ENCODE measurements around the gene USP21. TPM values are rescaled to one million over a fixed set of nuclear protein-coding genes. Genes with fewer than 3 reads are reported as not detected.
A peak's percentile ranks its signal among the peaks of the same experiment; 100 is the strongest.

Gene USP21
- total RNA-seq, 4 donors from 2014 or later, result 11.6 to 52.8 (median 39.0) TPM

DNA sequence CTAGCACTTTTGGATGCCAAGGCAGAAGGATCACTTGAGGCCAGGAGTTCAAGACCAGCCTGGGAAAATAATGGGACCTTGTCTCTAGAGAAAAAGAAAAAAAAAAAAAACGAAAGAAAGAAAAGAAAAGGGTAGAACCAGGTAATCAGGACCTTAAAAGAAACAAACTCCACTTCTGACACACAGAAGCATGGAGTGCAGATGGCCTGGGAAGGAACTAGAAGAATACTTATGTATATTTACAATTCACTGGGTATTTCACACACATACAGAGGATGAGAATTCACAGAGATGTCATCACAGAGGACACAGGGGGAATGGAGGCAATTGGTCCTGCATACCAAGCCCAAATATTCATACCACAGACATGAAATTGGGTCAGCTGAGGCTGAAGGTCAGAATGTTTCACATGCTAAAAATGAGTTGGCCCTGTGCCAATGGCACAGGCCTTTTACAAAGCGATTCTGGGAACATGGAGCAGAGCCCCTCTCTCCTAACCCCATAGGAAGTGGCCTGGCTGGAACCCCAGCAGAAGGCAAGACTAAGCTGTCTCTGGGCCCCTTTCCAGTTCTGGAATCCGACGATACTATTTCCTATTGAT is 13.6 kb downstream of the USP21 start:
- Histone ChIP-seq H3K27ac (peak overlapping the region in 1 of 4 donors; percentile 47), H3K36me3 (peaks cover 0 to 59% (median 0%) of the 10 kb centered on the region in 3 donors), H3K4me3 (no peak overlapping the region), H3K9me3 (no peaks in the 10 kb centered on the region), H3K27me3 (no peaks in the 10 kb centered on the region), H3K4me1 (peaks cover 3 to 26% (median 8%) of the 10 kb centered on the region in 4 donors)
- no peak for DNase-seq
- TF ChIP-seq, protein P1, sequence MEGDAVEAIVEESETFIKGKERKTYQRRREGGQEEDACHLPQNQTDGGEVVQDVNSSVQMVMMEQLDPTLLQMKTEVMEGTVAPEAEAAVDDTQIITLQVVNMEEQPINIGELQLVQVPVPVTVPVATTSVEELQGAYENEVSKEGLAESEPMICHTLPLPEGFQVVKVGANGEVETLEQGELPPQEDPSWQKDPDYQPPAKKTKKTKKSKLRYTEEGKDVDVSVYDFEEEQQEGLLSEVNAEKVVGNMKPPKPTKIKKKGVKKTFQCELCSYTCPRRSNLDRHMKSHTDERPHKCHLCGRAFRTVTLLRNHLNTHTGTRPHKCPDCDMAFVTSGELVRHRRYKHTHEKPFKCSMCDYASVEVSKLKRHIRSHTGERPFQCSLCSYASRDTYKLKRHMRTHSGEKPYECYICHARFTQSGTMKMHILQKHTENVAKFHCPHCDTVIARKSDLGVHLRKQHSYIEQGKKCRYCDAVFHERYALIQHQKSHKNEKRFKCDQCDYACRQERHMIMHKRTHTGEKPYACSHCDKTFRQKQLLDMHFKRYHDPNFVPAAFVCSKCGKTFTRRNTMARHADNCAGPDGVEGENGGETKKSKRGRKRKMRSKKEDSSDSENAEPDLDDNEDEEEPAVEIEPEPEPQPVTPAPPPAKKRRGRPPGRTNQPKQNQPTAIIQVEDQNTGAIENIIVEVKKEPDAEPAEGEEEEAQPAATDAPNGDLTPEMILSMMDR (IDR thresholded peaks at IDR 0.05), result no peak
- TF ChIP-seq POLR2A (IDR thresholded peaks at IDR 0.05), result no peak

DNA sequence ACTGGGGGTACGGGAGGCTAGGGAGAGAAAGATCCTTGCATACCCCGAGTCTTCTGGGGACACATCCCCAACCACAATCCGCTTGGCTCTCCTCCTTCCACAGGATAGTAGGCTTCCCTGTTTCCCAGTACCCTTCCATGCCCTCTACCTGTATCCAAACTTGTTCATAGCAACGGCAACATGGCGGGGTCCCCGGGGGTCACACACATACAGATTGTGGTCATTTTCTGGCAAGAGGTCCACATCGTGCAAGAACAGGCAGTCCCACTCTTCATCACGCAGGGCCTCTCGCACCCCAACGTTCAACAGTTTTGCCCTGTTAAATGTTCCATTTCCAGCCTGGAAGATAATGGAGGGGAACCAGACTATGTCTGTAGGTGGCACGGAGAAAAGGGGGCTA is 14.4 kb downstream of the USP21 start:
- H3K27ac ChIP-seq, result peak overlapping the region in 2 of 4 donors; percentile 47 to 51
- H3K4me3 ChIP-seq, result no peak overlapping the region
- TF ChIP-seq POLR2A (IDR thresholded peaks at IDR 0.05), result no peak
- TF ChIP-seq, protein P1 (IDR thresholded peaks at IDR 0.05), result no peak
- peaks cover 0 to 59% (median 0%) of the 10 kb centered on the region in 3 donors for H3K36me3 ChIP-seq
- H3K27me3 ChIP-seq, result no peaks in the 10 kb centered on the region
- H3K4me1 ChIP-seq, result peaks cover 3 to 26% (median 8%) of the 10 kb centered on the region in 4 donors
- no peaks in the 10 kb centered on the region for H3K9me3 ChIP-seq
- DNase-seq, result no peak

DNA sequence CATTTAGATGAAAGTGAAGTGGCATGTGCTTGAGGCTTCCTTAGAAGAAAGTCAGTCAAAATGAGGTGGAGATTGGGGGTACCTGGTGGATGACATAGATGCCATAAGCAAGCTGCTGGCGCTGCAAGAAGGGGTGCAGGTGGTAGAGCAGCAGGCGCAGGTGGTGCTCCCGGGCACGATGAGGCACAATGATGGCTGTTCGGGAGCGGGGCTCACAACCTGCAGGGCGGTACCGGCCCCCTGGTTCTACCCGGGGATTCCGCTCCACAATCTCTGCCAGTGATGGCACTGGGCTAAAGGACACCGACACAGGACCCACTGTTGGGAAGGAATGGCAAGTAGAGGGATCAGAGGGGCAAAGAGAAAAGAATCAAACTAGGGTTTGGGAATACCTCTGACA is 15.6 kb downstream of the USP21 start:
- Histone ChIP-seq H3K36me3 (peaks cover 0 to 52% (median 0%) of the 10 kb centered on the region in 3 donors), H3K4me1 (peaks cover 3 to 26% (median 8%) of the 10 kb centered on the region in 4 donors)

DNA sequence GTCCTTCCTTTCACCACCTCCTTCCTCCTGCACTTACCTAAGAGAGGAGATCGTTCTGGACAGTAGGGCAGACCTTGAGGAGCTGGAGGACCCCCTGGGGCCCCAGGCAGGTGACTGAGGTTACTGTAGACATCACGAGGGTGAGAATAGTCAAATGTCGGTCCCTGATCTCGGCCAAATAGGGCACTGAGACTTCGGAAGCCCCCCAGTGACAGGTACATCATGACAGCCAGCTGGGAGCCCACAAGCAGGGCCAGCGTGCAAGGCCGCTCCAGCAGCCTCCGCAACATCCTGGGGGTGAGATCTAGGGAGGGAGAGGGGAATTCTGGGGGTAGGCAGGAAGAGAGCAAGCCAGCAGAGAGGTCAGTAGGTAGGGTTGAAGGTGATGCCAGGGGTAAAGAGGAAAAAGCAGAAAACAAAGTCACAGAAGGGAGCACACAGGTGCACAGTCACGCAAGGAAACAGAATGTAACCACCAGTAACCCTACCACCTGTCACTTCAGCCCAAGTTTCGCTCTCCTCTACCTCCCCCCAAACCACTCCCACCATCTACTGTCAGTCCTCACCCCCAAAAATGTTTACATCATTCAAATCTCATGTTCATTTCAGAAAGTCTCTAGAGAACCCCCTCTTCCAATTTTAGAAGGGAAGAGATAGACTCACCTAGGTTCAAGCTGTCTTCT is 16.6 kb downstream of the USP21 start:
- TF ChIP-seq POLR2A (IDR thresholded peaks at IDR 0.05), result no peak
- TF ChIP-seq, protein P1 (IDR thresholded peaks at IDR 0.05), result no peak
- H3K27me3 ChIP-seq, result no peaks in the 10 kb centered on the region
- H3K36me3 ChIP-seq, result peaks cover 0 to 42% (median 0%) of the 10 kb centered on the region in 3 donors
- DNase-seq, result no peak
- peak overlapping the region; percentile 84 to 87 (median 86) for H3K27ac ChIP-seq
- H3K4me1 ChIP-seq, result peaks cover 3 to 26% (median 8%) of the 10 kb centered on the region in 4 donors
- no peaks in the 10 kb centered on the region for H3K9me3 ChIP-seq
- peak overlapping the region in 3 of 4 donors; percentile 65 to 73 (median 66) for H3K4me3 ChIP-seq

More for the DNA sequence above, 15.6 kb downstream of the USP21 start:
- no peaks in the 10 kb centered on the region for H3K9me3 ChIP-seq
- H3K27ac ChIP-seq, result no peak overlapping the region
- H3K4me3 ChIP-seq, result no peak overlapping the region
- H3K27me3 ChIP-seq, result no peaks in the 10 kb centered on the region
- no peak for DNase-seq
- no peak for TF ChIP-seq POLR2A (IDR thresholded peaks at IDR 0.05)
- TF ChIP-seq, protein P1 (IDR thresholded peaks at IDR 0.05), result no peak

DNA sequence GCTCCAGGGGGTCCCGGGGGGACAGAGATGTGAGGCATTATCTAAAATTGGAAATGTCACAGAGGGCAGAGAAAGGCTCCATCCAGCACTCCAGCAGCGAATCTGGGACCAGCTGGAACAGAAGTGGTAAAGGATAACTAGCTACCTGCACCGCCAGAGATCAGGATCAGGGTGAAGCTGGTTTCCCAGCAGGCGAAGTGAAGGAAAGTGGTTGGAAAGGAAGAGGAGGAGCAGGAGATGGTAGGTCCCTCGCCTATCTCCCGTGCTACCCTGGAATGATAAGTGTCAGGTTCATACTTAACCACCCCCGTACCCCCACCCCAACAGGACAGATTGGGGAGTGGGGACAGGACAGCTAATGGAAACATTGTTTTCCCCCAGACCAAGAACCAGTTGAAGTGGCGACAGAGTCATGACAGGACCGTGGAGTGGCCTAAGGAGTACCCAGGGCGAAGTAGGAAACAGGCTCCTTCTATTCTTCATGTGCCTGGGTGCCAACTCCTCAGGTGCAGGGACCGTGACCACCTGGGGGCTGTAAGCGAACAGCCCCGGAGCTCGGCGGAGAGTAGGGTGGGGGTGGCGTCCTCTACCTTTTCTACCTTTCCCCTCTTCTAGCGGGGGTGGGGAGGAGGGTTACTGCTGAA is 17.3 kb downstream of the USP21 start:
- H3K9me3 ChIP-seq, result no peaks in the 10 kb centered on the region
- no peaks in the 10 kb centered on the region for H3K27me3 ChIP-seq
- no peak for DNase-seq
- H3K4me1 ChIP-seq, result peaks cover 3 to 26% (median 9%) of the 10 kb centered on the region in 4 donors
- TF ChIP-seq POLR2A (IDR thresholded peaks at IDR 0.05), result no peak
- TF ChIP-seq, protein P1 (IDR thresholded peaks at IDR 0.05), result no peak
- H3K4me3 ChIP-seq, result peak overlapping the region; percentile 65 to 80 (median 70)
- peak overlapping the region; percentile 84 to 87 (median 86) for H3K27ac ChIP-seq
- H3K36me3 ChIP-seq, result peaks cover 0 to 36% (median 0%) of the 10 kb centered on the region in 3 donors

All from Peyer's patch (tissue), 4 donors.